ENCODE measurements around the gene CAPN11. TPM values are rescaled to one million over a fixed set of nuclear protein-coding genes. Genes with fewer than 3 reads are reported as not detected.

Gene CAPN11
- total RNA-seq = under 0.01 TPM in 1 of 2 replicates, not detected in the other

DNA sequence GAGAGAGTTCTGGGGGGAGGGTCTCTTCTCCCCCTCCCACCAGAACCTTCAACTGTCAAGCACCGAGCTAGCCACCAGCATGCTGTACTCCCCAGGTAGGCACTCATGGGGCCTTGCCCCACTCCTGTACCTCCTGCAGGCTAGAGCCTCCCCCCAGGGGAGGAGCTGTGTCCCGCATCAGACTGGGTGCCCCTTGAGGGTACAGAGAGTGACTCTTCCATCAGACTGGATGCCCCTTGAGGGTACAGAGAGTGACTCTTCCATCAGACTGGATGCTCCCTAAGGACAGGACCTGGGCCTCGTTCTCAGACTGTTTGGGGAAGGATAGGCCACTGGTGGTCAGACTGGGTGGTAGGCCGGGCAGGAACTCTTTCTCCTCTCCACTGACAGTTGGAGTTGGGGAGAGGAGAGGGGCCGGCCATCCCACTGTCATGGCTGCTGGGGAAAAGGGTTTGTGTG is at the start of gene CAPN11:
CAPN11 (plus strand) TSS at position 51 of the 459 bp plus-strand sequence; CDS start at position 80, 29 bp downstream.

DNA sequence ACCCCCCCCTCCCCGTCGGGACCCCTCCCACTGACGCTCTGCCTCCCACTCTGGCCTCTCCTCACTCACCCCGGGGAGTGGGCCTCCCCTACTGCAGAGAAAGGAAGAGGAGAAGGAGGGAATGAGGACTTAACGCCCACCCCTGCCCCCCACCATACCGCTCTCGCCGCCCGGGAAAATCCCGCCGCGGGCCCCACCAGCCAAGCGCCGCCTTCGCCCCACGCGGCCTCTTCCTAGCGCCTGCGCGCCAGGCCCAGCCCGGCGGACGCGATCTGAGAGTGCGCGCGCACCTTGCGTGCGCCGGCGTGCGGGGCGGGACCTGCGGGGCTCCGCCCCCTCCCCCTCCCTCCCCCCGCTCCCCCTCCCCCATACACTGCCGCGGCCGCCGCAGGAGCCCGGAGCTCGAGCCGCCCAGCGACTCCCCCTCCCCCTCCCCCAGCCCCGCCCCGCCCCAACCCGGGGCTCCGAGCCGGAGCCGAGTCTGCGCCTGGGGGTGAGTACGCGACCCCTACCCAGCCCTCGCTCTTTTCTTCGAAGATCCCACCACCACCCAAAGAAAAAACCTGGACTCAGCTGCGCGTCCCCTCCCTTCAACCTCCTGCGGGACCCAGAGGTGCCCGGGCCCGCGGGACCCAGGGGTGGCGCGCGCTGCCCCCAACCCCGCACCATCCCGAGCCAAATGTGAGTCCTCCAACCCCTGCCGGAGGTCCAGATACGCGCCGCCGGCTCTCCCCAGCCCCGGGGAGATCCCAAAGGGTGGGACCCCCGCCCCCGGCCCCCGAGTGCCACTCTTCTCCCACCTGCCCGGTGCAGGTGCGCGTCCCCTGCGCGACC is 31.2 kb upstream of the CAPN11 start, which contains the start of the genes MRPL14 and TMEM63B:
MRPL14 (minus strand) TSS at position 267 of the 834 bp plus-strand sequence. CDS start 10,841 bp downstream, outside the sequence.
TMEM63B (plus strand) TSS at position 369 of the 834 bp plus-strand sequence. CDS start 7,031 bp downstream, outside the sequence.

DNA sequence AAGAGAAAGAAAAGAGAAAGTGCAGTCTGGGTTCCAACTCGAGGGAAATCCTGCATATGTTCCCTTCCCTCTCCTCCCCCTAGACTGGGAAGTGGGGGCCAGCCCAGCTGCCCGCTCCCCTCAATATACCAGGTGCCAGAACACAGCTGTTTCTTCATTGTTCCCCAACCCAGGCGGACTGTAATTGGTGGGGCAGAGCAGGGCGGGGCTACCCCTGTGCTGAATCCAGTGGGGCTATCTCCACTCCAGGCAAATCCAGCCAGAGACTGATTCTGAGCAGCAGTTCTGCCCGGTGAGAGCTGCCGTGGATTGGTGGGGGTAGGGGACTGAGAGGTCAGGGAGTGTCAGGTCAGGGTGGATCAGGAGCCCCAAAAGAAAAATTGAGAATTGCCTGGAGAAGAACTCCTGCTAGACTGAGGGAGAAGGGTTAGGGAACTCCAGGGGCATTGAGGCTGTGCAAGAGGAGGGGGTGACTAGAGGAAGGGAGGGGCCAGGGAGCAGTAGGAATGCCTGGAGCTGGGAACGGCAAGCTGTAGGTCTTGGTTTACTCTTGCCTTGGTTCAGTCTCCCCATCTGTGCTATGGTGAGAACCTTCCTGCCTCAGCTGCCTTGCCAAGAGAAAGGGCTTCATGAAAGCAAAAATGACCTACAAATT is 58.2 kb downstream of the CAPN11 start, which contains the start of gene MYMX:
MYMX (plus strand) TSS at position 250 of the 655 bp plus-strand sequence. CDS start 546 bp downstream, outside the sequence.

DNA sequence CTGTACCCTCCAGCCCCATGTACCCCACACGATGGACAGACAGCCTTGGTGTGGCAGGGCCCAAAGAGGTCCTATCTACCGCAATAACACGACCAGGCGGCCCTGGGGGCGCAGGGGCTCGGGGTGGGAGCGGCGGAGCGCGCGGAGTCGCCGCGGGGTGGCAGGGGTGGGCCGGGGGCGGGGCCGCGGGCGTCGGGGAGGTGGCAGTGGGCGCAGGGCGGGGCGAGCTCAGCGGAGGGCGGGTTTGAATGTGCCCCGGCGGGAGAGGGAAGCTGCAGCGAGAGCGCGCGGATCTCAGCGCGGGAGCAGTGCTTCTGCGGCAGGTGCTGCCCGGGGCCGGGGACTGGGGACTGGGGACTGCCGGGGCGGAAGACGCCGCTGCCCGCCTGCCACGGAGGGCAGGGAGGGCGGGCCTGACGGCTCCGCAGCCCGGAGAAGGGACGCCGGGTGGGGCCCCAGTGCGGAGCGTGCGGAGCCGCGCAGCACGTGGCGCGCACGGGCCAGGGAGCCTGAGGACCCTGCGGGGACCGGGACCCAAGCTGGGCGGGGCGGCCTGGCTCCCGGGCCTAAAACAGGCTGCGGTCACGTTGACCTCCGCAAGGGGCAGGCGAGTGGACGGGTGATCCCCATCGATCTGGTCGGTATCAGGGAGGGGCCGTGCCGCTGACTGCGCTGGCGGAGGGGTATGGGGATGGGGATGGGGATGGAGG is 64.9 kb downstream of the CAPN11 start, which contains the start of gene SLC29A1:
SLC29A1 (plus strand) TSS at position 277 of the 710 bp plus-strand sequence. CDS start 3,719 bp downstream, outside the sequence.

Other genes with a start within 250 kb of the CAPN11 start
- gene MRPL14, start 31.4 kb upstream of the CAPN11 start, total RNA-seq = 49.9 and 59.2 TPM in 2 replicates
- 23.8 and 25.4 TPM in 2 replicates for gene TMEM63B, start 31.3 kb upstream of the CAPN11 start, total RNA-seq
- not detected in 2 replicates for gene MYMX, start 58.1 kb downstream of the CAPN11 start, total RNA-seq
- gene SLC29A1, start 64.8 kb downstream of the CAPN11 start, total RNA-seq = 11.3 and 28.6 TPM in 2 replicates
- gene HSP90AB1, start 88.3 kb downstream of the CAPN11 start, total RNA-seq = 531 and 1,246 TPM in 2 replicates
- gene SLC35B2, start 98.7 kb downstream of the CAPN11 start, total RNA-seq = 80.7 and 103 TPM in 2 replicates
- gene NFKBIE, start 106.7 kb downstream of the CAPN11 start, total RNA-seq = 4.0 and 6.8 TPM in 2 replicates
- not detected in 2 replicates for gene TMEM151B, start 111.6 kb downstream of the CAPN11 start, total RNA-seq
- gene AARS2, start 154.5 kb downstream of the CAPN11 start, total RNA-seq = 15.8 and 19.7 TPM in 2 replicates
- gene SPATS1, start 183.8 kb downstream of the CAPN11 start, total RNA-seq = not detected in 2 replicates
- gene CDC5L, start 228.9 kb downstream of the CAPN11 start, total RNA-seq = 19.4 and 28.6 TPM in 2 replicates

Data from regular cardiac myocyte (primary cell).